ENCODE data around the gene LAGE3. TPM values are rescaled to one million over a fixed set of nuclear protein-coding genes. Genes with fewer than 3 reads are reported as not detected.

Gene LAGE3
- total and polyA plus RNA-seq, 2 donors (not counting 3 experiments of a cell fraction or from before 2014, with no cell fraction given): 14.3 to 31.9 TPM

GRCh38 chrX:154473683-154474082, 5.4 kb downstream of the LAGE3 start:
- CTCF ChIA-PET: interaction anchor here (0.9 kb wide), 1 partner anchor 9 kb away, joined by 3 read pairs; no protein-coding TSS in a partner anchor
- FAIRE-seq: no peak
- H2AFZ ChIP-seq (ENCODE audit: low read depth, low read length): no peak overlapping the region
- dilution Hi-C loops (cut with MboI; ENCODE audit: extremely low pct_ligation_motif_present, low sequenced_read_pairs): no loop called here
- H3K9ac ChIP-seq (replicated peaks; ENCODE audit: extremely low read depth, insufficient read depth, low read length): no peak overlapping the region
- BruUV-seq (replicated peaks): no TSS peak
- DNase-seq (ENCODE audit: low read depth, low spot score): no peak
- H3K4me2 ChIP-seq (ENCODE audit: insufficient read depth, low read length): no peak overlapping the region
- H3K4me3 ChIP-seq (replicated peaks in 1 of 3; ENCODE audit: insufficient read depth in 1 of 3, low read depth in 1 of 3, low read length in 3 of 3): no peak overlapping the region
- H4K20me1 ChIP-seq (replicated peaks; ENCODE audit: control insufficient read depth, extremely low read depth, insufficient read depth, low read length): no peaks in the 10 kb centered on the region
- H3K9me3 ChIP-seq (replicated peaks; ENCODE audit: control insufficient read depth, insufficient read depth, low read length): no peaks in the 10 kb centered on the region
- POLR2A ChIA-PET: no interaction called here
- no peak overlapping the region for H3K27ac ChIP-seq (ENCODE audit: insufficient read depth, low read depth, low read length)
- H3K79me2 ChIP-seq (ENCODE audit: control insufficient read depth, insufficient read depth, low read length): no peaks in the 10 kb centered on the region
- peaks cover 0 to 17% of the 10 kb centered on the region in 2 experiments for H3K36me3 ChIP-seq (ENCODE audit: control insufficient read depth in 2 of 2, extremely low read depth in 1 of 2, insufficient read depth in 2 of 2, low read length in 2 of 2)
- intact Hi-C loops (cut with micrococcal nuclease): no loop called here
- no peaks in the 10 kb centered on the region for H3K27me3 ChIP-seq (ENCODE audit: control insufficient read depth in 2 of 2, insufficient read depth in 2 of 2, low read length in 2 of 2)
- H3K9me1 ChIP-seq (replicated peaks; ENCODE audit: control insufficient read depth, extremely low read depth, insufficient read depth, low read length): no peaks in the 10 kb centered on the region
- no peak for TF ChIP-seq MAX (IDR thresholded peaks at IDR 0.05; ENCODE audit: insufficient read depth, insufficient read length)
- TF ChIP-seq MYC (IDR thresholded peaks at IDR 0.05; ENCODE audit: low read depth, low read length): no peak
- no peak for TF ChIP-seq GATA2 (IDR thresholded peaks at IDR 0.05; ENCODE audit: insufficient read depth, insufficient read length, low read depth, low read length)
- no peak for TF ChIP-seq JUN (IDR thresholded peaks at IDR 0.05; ENCODE audit: borderline replicate concordance, insufficient read depth, insufficient read length, low read depth)
- TF ChIP-seq POLR2A (IDR thresholded peaks at IDR 0.05; ENCODE audit: low read depth, low read length): no peak
- no peak for TF ChIP-seq POLR2AphosphoS5 (IDR thresholded peaks at IDR 0.05; ENCODE audit: insufficient read depth, low read depth, low read length)
- no peak for TF ChIP-seq CTCF (IDR thresholded peaks at IDR 0.05; ENCODE audit: extremely low read depth in 1 of 2, insufficient read depth in 1 of 2, low read depth in 1 of 2, low read length in 2 of 2)
- TF ChIP-seq EZH2 (IDR thresholded peaks at IDR 0.05; ENCODE audit: borderline replicate concordance, low read depth, low read length, severe bottlenecking): no peak
- TF ChIP-seq FOS (IDR thresholded peaks at IDR 0.05; ENCODE audit: borderline replicate concordance, insufficient read depth, low read length): no peak
- peaks cover 4% of the 10 kb centered on the region for H3K4me1 ChIP-seq (ENCODE audit: control insufficient read depth, extremely low read depth, insufficient read depth, low read length)

All from endothelial cell of umbilical vein (primary cell).